ENCODE measurements around the gene DNAJB5.
"Not testable (repeated sequence)": the region's sequence is repeated elsewhere in the genome, so short reads cannot be mapped to it uniquely, and the experiment has no call there.

DNAJB5 gene

GRCh38 chr9:35000535-35001284, 11.2 kb downstream of the DNAJB5 start:
- peak; percentile 48 for DNase-seq (ENCODE audit: low spot score)

- DNase-seq (ENCODE audit: low spot score), result peak; percentile 0
Measured at GRCh38 chr9:35001285-35001677, 11.7 kb downstream of the DNAJB5 start.

GRCh38 chr9:35001803-35002502, 12.4 kb downstream of the DNAJB5 start:
- DNase-seq (ENCODE audit: low spot score), result peak; percentile 4

GRCh38 chr9:35002623-35003022, 13.1 kb downstream of the DNAJB5 start:
- peak; percentile 0 for DNase-seq (ENCODE audit: low spot score)

GRCh38 chr9:35004299-35004698, 14.8 kb downstream of the DNAJB5 start:
- not testable (repeated sequence) for DNase-seq (ENCODE audit: low spot score)

GRCh38 chr9:35010351-35010958, 20.9 kb downstream of the DNAJB5 start:
- DNase-seq (ENCODE audit: low spot score), result no peak

GRCh38 chr9:35014517-35014916, 25.0 kb downstream of the DNAJB5 start:
- DNase-seq (ENCODE audit: low spot score), result no peak

GRCh38 chr9:35023443-35023842, 33.9 kb downstream of the DNAJB5 start:
- not testable (repeated sequence) for DNase-seq (ENCODE audit: low spot score)

- no peak for DNase-seq (ENCODE audit: low spot score)
Measured at GRCh38 chr9:35026671-35027070, 37.1 kb downstream of the DNAJB5 start.

- no peak for DNase-seq (ENCODE audit: low spot score)
Measured at GRCh38 chr9:35027374-35027773, 37.8 kb downstream of the DNAJB5 start.

GRCh38 chr9:35027860-35028259, 38.3 kb downstream of the DNAJB5 start:
- no peak for DNase-seq (ENCODE audit: low spot score)

- DNase-seq (ENCODE audit: low spot score), result no peak
Measured at GRCh38 chr9:35028341-35028740, 38.8 kb downstream of the DNAJB5 start.

- no peak for DNase-seq (ENCODE audit: low spot score)
Measured at GRCh38 chr9:35029241-35029640, 39.7 kb downstream of the DNAJB5 start.

- no peak for DNase-seq (ENCODE audit: low spot score)
Measured at GRCh38 chr9:35029852-35030251, 40.3 kb downstream of the DNAJB5 start.

- no peak for DNase-seq (ENCODE audit: low spot score)
Measured at GRCh38 chr9:35033101-35033500, 43.6 kb downstream of the DNAJB5 start.

GRCh38 chr9:35035851-35036701, 46.5 kb downstream of the DNAJB5 start:
- peak; percentile 74 for DNase-seq (ENCODE audit: low spot score)

- no peak for DNase-seq (ENCODE audit: low spot score)
Measured at GRCh38 chr9:35042081-35042604, 52.6 kb downstream of the DNAJB5 start.

- DNase-seq (ENCODE audit: low spot score), result no peak
Measured at GRCh38 chr9:35042891-35043545, 53.5 kb downstream of the DNAJB5 start.

GRCh38 chr9:35044071-35044470, 54.5 kb downstream of the DNAJB5 start:
- DNase-seq (ENCODE audit: low spot score), result no peak
